Choroid plexus epithelial cell (primary cell): ENCODE data around the gene SPATA13.
"Not testable (repeated sequence)": the region's sequence is repeated elsewhere in the genome, so short reads cannot be mapped to it uniquely, and the experiment has no call there.

Experiments used
- DNase-seq: peaks from one replicate; pipeline ENCODE4 v3.0.0-alpha.2; 2010; ENCODE audit warnings: low read depth
- H3K4me3 ChIP-seq: 2 replicates; pipeline ENCODE4 v1.5.1; 2011; ENCODE audit warnings: low read depth, mild to moderate bottlenecking, control low read depth, low read length, moderate library complexity
- TF ChIP-seq, protein P1 (sequence below): conservative IDR thresholded peaks from 2 replicates; pipeline ENCODE4 v1.5.1; 2011; ENCODE audit warnings: low read depth, mild to moderate bottlenecking, control low read depth, inconsistent platforms, low read length, moderate library complexity

SPATA13 gene

DNA sequence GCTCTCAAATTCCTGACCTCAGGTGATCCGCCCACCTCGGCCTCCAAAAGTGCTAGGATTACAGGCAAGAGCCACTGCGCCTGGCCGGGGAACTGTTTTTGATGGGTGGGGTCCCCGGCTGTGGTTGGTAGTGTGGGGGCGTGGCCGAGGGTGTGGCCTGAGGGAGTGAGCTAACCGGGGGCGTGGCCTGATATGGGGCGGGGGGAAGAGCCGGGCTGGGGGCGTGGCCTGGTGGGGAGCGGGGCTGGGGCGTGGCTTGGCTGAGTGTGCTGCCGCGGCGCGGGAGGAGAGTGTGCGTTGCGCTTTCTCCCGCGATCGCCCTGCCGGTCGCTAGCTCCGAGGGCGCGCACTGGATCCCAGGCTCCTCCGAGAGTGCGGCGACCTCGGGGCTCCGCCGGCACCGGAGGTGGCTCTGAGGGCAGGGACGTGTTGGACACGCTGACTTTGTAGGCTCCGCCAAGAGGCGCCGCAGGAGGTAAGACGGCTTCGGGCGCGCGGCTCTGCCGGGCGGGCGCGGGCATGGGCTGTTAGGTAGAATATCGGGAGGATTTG, at the start of gene SPATA13:
Gene SPATA13, plus strand, starts transcription at position 263 of the 552 bp plus-strand sequence. CDS start 62,210 bp downstream, outside the sequence.
- peak within 1 kb of the TSS; percentile 76 for H3K4me3 ChIP-seq
- DNase-seq: peak; percentile 92
- TF ChIP-seq, protein P1, sequence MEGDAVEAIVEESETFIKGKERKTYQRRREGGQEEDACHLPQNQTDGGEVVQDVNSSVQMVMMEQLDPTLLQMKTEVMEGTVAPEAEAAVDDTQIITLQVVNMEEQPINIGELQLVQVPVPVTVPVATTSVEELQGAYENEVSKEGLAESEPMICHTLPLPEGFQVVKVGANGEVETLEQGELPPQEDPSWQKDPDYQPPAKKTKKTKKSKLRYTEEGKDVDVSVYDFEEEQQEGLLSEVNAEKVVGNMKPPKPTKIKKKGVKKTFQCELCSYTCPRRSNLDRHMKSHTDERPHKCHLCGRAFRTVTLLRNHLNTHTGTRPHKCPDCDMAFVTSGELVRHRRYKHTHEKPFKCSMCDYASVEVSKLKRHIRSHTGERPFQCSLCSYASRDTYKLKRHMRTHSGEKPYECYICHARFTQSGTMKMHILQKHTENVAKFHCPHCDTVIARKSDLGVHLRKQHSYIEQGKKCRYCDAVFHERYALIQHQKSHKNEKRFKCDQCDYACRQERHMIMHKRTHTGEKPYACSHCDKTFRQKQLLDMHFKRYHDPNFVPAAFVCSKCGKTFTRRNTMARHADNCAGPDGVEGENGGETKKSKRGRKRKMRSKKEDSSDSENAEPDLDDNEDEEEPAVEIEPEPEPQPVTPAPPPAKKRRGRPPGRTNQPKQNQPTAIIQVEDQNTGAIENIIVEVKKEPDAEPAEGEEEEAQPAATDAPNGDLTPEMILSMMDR: peak; percentile 5

DNA sequence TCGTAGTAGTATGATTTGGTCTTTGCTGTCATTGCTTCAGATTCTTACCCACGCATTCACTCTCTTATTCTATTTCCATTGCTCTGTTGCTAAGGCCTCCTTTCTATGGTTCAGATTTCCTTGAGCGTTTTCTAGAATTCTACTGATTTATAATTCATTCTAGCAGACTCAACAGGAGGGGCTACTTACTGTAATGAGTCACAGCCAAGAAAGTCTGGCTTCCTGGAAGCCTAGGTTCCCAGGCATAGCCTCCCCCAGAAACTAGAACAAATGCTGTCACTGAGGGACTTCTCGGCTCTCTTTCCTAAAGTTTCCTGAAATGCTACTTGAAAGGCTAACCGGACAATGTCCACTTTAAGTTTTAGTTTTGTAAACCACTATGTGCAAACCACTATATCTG, 47.7 kb upstream of the SPATA13 start:
- TF ChIP-seq, protein P1: no peak
- DNase-seq: peak; percentile 47
- no peak overlapping the region for H3K4me3 ChIP-seq

DNA sequence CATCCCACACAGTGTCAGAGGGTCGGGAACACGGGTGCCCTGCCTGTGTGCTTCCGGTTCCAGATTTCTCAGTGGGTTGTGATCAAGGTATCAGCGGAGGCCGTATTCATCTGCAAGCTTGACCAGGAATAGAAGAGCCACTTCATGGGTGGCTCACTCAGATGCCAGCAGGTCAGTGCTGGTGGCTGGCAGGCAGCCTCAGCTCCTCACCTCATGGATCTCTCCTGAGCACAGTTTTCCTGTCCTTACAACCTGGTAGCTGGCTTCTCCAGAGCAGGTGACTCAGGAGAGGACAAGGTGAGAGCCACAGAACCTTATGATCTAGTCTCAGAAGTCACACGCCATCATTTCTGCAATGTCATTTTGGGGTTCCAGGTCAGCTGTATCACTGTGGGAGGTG, 44.8 kb upstream of the SPATA13 start:
- no peak for DNase-seq
- TF ChIP-seq, protein P1: no peak
- H3K4me3 ChIP-seq: no peak overlapping the region

DNA sequence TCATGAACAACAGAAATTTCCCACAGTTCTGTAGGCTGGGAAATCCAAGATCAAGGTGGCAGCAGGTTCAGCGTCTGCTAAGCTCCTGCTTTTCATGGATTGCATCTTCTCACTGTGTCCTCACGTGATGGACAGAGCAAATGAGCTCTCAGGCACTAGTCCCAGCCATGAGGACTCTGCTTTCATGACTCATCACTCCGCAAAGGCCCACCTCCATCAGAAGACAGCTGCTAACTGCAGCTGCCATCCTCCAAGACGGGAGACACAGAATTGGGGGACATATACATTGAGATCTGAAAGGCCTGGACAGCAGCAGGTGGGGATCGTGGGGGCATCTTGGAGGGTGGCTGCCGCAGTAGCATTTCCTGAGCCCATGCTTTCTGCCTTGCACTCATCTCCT, 44.4 kb upstream of the SPATA13 start:
- TF ChIP-seq, protein P1: no peak
- no peak overlapping the region for H3K4me3 ChIP-seq
- no peak for DNase-seq

DNA sequence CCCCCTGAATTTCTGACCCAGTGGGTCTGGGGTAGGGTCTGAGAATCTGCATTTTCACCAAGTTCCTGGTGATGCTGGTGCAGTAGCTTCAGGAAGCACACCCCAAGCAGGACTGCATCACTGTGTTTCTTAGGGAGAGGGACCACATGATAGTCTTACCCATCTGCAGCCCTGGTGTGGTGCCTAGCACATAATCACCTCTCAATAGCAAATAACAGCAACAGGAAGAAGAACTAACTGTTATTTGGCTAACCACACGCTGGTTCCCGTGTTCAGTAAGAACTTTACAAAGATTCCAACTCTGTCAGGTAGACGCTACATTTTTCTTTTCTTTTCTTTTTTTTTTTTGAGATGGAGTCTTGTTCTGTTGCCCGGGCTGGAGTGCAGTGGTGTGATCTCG, 41.9 kb upstream of the SPATA13 start:
- DNase-seq: no peak
- TF ChIP-seq, protein P1: no peak
- no peak overlapping the region for H3K4me3 ChIP-seq

DNA sequence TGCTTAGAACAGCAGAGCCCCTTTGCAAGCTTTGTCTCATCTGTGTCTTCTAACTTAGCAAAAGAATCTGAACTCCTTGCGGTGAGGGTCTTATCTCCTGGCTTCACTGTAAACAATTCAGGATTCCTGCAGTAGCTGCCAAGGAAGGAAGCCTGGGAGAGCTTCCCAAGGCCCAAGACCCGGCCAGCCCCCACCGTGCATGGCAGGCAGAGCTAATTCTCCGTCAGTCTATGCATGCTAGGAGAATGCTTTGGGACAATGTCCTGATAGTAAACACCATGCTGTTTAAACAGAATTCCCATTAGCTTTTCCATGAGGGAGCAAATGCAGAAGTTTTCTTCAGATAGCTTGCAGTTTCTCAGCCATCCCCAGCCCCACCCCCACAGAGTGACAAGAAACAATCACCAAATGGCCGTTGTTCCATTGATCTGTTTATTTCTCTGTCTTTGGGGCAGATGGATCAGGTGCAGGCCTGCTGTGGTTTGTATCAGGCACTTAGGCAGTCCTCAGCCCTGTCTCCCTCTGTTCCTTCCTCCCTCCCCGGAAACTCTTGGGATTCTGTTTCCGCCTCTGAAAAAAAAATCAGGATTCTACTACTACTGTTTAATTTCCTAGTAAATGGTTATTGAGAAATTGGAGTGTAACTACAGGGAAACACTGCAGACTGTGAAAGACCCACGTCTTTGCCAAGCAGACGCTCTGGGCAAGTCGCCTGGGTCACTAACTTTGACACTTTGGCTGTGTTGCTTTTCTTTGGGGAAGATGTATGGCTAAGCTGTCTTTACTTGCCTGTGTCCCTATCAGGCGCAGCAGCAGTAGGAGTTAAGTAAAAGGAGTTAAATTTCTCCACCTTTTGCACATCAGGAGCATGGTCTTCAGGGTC, 40.7 kb upstream of the SPATA13 start:
- DNase-seq: peak; percentile 31
- H3K4me3 ChIP-seq: no peak overlapping the region
- TF ChIP-seq, protein P1: no peak

DNA sequence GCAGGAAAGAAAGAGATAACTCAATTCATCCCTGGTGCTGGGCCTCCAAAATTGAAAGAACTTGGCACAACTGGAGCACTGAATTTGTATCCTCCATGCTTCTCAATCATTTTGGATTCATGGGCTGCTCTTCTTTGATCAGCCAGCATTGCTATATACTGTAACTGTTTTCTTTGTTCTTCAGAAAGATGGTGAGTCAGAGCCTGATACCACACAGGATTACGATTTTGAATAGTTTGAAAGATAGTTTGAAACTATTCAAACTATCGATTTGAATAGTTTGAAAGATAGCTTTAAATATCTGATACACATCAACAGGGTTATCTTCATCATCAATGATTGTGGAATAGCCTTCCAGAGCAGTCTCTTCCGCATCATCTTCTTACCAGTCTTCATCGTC, 38.5 kb upstream of the SPATA13 start:
- not testable (repeated sequence) for H3K4me3 ChIP-seq, DNase-seq
